HG03378 (cell line): ENCODE measurements around the gene DDX49.

Source experiments
- ATAC-seq: cut with Tn5 transposase; IDR thresholded peaks from one replicate; pipeline ENCODE4 v1.9.1; 2021; ENCODE audit warnings: mild to moderate bottlenecking, moderate library complexity; ENCODE audit not compliant: unreplicated experiment

The DDX49 gene, protein sequence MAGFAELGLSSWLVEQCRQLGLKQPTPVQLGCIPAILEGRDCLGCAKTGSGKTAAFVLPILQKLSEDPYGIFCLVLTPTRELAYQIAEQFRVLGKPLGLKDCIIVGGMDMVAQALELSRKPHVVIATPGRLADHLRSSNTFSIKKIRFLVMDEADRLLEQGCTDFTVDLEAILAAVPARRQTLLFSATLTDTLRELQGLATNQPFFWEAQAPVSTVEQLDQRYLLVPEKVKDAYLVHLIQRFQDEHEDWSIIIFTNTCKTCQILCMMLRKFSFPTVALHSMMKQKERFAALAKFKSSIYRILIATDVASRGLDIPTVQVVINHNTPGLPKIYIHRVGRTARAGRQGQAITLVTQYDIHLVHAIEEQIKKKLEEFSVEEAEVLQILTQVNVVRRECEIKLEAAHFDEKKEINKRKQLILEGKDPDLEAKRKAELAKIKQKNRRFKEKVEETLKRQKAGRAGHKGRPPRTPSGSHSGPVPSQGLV

DNA sequence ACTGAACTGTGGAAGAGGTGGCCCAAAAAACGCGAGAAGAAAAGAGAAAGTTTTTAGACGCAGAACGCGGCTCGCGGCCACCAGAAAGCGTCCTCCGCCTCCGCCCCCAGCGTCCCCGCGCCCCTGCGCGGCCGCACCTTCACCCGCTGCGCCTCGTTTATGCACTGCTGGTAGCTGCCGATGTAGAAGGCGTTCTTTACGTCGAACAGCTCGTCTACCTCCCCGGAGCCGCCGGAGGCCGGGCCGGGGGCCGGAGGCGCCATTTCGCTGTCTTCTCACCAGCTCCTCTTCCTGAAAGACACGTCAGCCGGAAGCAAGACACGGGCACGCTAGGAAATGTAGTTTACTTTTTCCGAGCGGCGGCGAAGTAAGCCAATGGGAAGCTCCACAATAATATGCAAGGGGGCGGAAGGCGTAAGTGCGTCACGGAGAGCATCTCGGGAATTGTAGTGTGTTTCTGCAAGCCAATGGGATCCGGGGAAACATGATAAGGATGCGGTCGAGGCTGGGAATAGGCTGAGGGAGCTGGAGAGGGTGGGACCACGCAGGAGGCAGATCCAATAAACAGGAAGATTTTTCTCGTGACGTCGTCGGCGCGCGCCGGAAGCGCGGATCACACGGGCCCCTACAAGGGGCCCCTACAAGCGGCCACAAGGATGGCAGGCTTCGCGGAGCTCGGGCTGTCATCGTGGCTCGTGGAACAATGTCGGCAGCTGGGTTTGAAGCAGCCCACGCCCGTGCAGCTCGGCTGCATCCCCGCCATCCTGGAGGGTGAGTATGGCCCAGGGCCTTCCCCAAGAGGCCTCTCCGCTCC, at the start of gene DDX49, which contains the start of gene COPE:
DDX49 (plus strand) TSS at position 630 of the 814 bp plus-strand sequence; CDS start at position 657, 27 bp downstream.
COPE (minus strand) TSS at position 302 of the 814 bp plus-strand sequence; CDS start at position 263, 39 bp downstream.
- ATAC-seq = peak; percentile 92

DNA sequence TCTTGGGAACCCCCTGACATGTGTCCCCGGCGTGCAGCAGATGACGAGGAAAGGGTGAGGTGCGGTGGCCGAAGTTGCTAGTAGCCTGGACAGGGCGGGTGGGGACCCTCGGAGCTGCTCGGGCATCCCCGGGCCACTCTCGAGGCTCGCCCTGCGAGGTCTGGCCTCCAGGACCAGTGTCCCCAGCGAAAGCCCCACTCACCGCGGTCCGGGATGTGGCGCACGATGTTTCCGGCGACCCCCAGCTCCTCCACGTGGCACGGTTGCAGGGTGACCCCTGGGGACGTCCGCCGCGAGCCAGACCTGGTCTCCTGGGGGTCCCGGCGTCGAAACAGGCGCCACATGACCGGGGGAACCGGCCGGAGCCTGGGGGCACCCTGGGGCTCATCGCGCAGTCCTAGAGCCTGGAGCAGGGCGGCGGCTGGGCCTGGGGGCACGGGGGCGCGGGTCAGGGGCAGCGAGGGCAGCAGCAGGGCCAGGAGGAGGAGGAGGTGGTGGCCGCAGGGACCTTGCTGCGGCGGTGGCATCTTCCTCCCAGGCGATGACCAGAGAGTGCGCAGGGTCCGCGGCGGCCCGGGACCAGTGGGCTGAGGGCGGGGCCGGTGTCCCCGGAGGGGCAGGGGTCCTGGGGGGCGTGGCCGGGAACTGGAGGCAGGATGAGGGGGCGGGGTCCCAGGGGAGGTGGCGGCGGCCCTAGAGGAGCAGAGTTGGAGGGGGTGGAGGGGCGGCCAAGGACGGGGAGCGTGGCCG, 49.6 kb upstream of the DDX49 start:
- no peak for ATAC-seq

DNA sequence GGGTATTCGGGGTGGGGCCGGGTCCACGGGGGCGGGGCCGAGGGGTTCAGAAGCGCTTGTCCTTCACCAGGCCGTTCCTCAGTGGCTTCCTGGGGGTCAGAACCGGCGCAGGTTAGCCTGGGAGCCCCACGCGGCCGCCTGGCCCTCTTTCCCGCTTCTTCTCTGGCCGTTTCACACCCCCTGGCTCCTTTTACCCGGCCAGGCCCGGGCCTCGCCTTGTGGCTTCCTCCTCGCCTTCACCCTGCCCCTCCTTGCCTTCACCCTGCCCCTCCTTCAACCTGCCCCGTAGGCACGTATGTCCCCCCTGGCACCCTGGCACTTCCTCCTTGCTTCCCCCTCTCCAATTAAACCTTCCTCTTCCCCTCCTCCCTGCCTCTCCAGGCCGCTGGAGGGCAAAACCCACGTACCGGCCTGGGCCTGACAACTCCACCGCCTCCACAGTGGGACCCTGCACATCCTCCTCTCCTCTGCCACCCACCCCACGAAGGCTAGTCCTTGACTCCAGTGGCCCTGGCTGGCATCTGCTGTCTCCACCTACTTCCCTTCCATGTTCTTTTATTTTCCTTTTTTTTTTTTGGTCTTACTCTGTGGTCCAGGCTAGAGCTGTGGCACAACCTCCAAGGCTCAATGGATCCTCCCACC, 48.9 kb upstream of the DDX49 start:
- ATAC-seq = no peak

DNA sequence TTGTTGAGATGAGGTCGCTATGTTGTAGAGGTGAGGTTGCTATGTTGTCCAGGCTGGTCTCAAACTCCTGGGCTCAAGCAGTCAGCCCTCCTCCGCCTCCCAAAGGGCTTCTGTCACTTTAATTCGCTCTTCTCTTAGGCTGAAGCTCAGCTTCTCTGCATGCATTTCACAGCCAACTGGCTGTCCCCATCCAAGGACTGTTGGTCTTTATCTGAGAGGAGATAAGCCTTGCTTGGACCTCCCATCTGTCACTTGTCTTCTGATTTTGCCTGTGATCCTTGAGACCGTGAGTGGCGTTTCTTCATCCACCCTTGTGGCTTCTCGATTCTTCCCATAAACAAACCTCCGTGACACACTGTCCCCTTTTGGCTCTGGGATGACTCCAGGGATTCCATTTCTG, 48.0 kb upstream of the DDX49 start:
- no peak for ATAC-seq

DNA sequence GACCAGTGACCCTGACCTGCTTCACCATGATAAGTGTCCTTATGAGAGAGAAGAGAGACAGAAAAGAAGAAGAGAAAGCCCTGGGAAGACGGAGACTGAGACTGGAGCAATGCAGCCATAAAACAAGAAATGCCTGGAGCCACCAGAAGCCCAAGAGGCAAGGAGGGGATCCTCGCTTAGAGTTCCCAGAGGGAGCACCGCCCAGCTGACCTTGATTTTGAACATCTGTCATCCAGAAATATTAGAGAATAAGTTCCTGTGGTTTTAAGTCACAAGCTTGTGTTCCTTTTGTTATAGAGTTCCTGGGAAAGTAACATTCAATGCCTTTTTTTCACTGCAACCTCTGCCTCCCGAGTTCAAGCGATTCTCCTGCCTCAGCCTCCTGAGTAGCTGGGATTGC, 43.8 kb upstream of the DDX49 start:
- ATAC-seq = no peak

DNA sequence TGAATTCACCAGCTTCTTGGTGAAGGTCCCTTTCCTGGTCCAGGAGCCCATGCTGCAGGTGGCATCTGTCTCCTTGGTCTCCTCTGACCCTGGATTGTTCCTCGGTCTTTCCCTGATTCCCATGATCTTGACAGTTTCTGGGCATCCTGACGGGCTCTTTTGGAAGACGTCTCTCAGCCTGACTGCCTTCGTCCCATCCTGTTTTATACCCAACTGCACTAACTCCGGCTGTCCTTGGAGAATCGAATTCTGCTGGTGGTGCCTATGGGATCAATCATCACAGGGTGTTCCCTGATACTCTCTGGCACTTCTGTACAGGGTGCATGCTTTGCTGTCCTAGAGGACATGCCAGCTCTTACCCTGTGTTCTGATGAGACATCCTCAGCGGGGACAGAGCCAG, 42.6 kb upstream of the DDX49 start:
- no peak for ATAC-seq

DNA sequence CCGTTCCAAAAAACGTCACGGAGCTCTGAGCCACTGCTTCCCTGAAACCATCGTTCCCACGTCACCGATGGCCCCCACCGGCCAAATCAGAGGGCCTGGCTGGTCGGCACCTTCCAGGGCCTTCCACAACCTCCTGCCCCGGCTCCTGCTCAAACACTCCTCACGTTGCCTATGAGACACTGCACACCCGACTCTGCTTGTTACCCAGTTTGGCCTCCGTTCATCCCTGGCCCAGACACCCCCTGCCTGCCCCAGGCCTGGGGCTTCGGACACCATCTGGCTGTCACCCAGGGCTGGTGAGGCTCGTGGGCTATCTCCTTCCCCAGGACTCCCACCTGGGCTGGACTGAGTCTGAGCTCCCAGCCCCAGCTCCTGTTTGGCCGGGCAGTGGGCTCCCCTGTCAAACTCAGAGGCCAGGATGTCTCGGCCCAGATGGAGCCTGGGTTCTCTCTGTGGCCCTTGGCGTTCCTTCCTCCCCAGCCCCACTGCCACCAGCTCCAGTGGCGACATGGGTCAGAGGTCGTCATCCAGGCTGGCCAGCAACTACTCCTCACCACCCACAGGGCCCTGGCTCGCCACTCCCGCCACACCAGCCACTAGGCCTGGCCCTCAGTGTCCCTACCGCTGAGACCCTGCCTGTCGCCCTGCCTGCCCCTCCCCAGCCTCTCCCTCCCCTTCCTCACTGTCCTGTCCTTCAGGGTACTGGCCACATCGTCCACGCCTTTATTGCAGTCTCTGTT, 41.3 kb upstream of the DDX49 start:
- ATAC-seq = no peak

DNA sequence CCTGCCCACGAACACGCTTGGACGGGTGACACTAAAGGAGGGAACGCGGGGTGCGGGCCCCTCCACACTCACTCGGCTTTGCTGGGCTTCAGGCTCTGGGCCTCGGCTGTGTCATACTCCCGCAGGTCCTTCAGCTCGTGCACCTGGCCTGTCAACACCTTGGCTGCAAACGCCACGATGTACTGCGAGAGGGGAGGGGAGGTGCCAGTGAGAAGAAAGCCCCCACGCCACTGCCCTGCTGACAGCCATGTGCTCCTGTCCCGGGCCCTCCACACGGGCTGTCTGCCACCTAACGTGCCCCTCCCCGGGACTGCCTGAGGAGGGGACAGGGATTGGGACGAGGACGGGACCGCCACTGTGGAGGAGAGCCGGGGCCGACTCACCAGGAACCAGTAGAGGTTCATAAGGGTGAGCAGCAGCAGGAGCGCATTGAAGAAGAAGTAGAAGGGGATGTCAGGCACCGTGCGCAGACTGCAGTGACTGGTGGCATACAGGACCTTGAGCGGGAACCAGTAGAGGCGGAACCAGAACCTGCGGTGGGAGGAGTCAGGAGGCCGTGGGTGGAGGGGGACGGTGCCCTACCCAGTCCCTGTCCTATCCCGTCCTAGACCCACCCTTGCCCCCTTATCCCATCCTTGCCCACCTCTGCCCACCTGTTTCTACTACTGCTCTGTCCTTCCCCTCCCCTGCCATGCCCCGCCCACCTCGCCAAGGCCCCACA, 40.5 kb upstream of the DDX49 start:
- no peak for ATAC-seq

DNA sequence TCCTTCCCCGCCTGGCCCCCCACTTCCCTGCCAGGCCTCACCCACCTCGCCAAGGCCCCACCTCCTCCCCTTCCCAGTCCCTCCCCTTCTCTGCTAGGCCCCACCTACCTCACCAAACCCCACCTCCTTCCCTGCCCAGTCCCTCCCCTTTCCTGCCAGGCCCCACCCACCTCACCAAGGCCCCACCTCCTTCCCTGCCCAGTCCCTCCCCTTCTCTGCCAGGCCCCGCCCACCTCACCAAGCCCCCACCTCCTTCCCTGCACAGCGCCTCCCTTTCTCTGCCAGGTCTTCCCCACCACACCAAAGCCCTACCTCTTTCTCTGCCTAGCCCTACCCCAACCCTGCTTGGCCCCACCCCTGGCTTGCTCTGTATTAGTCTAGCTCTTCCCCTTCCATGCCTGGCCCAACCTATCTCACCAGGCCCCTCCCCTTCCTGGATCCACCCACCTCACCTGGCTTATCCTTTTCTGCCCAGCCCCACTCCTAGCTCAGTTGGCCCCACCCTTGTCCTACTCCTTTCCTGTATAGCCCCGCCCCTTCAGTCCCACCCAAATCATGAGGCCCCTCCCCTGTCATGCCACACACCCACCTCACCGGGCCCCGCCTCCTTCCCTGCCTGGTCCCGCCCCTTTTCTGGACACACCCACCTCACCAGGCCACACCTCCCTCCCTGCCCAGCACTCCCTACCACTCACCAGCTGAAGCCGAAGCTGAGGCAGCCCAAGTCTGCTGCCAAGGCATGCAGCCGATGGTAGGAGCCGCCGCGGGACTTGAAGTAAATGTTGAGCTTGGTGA, 39.7 kb upstream of the DDX49 start:
- no peak for ATAC-seq

DNA sequence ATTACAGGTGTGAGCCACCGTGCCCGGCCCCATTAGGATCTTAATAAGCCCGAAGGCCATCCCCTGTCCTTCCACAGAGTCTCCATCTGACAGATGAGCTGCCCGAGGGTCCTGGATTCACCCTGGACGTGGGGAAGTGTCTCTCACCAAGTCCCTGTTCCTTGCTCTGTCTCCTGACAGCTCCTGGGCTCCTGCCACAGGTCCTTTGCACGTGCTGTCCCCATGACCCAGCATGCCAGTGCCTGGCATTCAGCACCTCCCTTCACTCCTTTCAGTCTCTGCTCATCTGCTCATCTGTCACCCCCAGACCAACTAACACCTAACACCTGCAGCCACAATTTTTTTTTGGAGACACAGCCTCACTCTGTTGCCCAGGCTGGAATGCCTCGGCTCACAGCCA, 38.0 kb upstream of the DDX49 start:
- ATAC-seq = no peak

DNA sequence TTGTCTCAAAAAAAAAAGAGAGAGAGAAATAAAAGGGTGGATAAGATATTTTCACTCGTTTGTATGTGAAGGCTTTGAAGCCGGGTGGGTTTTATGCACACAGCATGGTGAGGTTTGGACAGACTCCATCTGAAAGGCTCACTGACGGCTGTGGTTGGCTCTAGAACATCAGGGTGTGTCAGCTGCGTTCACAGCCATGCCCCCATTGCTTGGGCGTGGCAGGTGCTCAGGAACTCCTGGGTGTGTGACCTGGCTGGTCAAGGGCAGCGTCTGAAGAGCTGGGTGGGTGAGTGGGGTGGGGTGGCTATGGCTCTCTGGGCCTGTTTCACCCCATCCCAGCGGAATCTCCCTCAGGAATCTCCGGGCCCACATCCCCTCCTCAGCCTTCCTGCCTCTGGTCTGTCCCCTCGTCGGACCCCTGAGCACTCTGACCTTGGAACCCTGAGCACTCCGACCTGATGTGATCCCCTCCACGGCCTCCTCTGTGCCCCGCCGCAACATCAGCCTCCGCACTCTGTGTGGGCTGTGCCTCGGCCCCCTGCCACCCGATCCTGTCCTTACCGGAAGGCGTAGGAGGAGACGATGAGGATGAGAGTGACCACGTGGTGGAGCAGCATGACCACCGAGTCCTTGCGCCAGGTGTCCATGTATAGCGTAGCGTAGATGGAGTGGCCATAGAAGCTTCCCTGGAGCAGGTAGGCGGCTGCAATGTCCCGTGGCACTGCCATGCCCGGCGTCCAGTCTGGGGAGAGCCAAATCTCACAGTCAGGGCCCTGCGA, 35.8 kb upstream of the DDX49 start:
- ATAC-seq = no peak

DNA sequence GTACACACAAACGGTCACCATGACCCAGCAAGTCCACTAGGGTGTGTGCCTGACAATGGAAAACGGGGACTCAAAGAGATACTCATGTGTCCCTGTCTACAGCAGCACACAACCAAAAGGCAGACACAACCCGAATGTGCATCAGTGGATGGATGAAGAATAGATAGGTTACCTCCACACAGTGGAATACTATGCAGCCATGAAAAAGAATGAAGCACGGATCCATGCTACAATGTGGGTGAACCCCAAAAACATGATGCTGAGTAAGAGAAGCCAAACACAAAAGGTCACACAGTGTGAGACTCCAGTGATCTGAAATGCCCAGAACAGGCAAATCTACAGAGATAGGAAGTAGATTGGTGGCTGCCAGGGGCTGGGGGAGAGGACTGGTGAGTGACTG, 32.5 kb upstream of the DDX49 start:
- ATAC-seq = no peak

DNA sequence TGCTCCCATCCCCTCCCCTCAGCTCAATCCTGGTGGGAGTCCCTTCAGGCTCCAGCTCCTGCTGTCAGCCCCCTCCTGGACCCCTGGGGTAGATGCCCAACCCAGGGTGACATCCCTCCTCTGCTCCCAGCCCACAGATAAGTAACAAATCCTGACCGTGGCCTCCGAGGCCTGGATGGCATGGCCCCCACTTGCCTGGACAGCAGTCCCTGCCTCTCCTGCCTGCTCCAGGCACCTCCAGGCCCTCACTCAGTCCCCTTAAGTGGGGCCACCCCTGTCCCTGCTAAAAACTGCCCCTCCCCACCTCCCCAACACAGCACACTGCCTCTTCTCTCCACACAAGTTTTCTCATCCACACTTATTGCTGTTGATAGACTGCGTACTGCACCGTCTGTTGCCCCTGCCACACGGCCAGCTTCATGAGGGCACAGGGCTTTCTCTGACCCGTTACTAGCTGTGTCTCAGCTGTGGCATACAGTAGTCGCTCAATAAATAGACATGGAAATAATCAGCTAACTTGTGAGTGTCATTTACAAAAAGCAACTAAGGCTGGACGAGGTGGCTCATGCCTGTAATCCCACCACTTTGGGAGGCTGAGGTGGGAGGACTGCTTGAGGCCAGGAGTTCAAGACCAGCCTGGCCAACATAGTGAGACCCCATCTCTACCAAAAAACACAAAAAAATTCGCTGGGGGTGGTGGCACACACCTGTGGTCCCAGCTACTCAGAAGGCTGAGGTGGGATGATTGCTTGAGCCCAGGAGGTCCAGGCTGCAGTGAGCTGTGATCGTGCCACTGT, 29.4 kb upstream of the DDX49 start:
- no peak for ATAC-seq

DNA sequence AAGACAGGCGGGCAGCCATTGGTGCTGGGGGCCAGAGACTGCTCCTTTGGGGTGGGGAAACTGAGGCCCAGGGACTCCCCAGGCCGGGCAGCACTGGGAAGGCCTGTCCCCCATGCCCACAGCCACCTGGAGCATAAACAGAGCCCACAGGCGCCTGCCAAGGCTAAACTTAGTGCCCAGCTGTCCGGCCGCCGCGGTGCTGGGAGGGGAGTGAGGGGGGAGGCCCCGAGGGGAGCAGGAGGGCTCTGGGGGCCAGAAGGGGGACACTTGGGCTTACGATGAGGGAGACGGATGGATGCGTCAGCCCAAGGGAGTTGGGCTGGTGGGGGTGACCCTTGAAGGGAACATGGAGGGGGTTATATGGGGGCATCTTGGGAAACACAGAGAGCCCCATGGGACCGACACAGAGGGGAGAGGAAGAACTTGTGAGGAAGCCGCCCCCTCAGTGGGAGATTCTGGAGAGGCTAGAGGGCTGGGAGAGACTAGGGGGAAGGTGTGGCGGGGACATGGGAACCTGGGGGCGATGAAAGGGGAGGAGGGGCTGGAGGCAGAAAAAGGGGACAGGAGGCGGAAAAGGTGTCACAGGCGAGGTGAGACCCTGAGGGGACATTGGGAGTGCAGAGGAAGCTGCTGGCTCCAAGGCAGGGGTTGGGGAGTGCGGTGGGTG, 25.8 kb upstream of the DDX49 start:
- ATAC-seq = no peak

DNA sequence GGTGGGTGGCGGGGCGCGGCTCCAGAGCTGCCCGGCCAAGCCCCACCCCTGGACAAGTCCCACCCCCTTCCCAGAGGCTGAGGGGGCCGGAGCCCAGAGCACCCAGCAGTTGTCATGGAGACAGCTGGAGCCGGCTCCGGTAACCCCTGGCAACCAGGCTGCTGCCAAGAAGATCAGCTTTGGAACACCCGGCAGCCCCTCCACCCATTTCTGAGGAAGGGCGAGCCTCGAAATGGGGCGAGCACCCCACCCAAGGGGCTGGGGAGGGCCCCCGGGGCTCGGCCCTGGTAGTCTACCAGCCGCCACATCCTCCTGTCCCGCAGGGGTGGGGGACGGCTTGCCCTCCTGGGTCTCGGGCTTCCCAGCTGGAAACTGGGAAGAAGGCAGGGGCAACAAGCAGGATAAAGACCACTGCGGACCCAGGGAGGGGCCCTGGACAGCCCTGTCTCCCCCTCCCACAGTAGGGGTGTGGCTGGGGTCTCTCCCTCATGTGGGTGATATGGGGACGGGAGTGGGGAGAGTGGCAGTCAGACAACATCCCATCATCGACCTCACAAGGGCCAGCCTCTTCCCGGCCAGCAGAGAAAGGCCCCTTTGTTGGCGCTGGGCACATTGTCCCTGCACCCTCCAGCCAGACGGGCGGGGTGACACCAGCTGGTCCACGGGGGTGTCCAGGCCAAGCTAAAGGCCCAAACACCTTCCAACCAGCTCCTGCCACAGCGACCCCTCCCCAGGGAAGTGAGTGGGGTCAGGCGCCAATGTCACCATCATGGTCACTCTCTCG, 25.1 kb upstream of the DDX49 start:
- no peak for ATAC-seq
